ENCODE results near the gene PRKCD.
"Not testable (repeated sequence)": the region's sequence is repeated elsewhere in the genome, so short reads cannot be mapped to it uniquely, and the experiment has no call there.

The PRKCD gene

GRCh38 chr3:53140847-53141845, 19.9 kb upstream of the PRKCD start:
- no peak for DNase-seq

GRCh38 chr3:53142986-53143385, 18.0 kb upstream of the PRKCD start:
- no peak for DNase-seq

GRCh38 chr3:53144446-53144845, 16.6 kb upstream of the PRKCD start:
- DNase-seq = no peak

- DNase-seq = peak; percentile 54 to 82
Measured at GRCh38 chr3:53144862-53145712, 15.9 kb upstream of the PRKCD start.

GRCh38 chr3:53145713-53146080, 15.3 kb upstream of the PRKCD start:
- DNase-seq = peak in 1 of 2 experiments; percentile 55

GRCh38 chr3:53146319-53146891, 14.6 kb upstream of the PRKCD start:
- DNase-seq = no peak

- DNase-seq = no peak
Measured at GRCh38 chr3:53147151-53147902, 13.7 kb upstream of the PRKCD start.

GRCh38 chr3:53147903-53148400, 13.1 kb upstream of the PRKCD start:
- no peak for DNase-seq

GRCh38 chr3:53149006-53149690, 11.9 kb upstream of the PRKCD start:
- no peak for DNase-seq

- no peak for DNase-seq
Measured at GRCh38 chr3:53149699-53150098, 11.3 kb upstream of the PRKCD start.

- no peak for DNase-seq
Measured at GRCh38 chr3:53150247-53151085, 10.5 kb upstream of the PRKCD start.

- not testable (repeated sequence) for DNase-seq
Measured at GRCh38 chr3:53151086-53151438, 9.9 kb upstream of the PRKCD start.

- DNase-seq = no peak
Measured at GRCh38 chr3:53151465-53151864, 9.5 kb upstream of the PRKCD start.

GRCh38 chr3:53151870-53152660, 8.9 kb upstream of the PRKCD start:
- DNase-seq = no peak

- DNase-seq = no peak
Measured at GRCh38 chr3:53153264-53153823, 7.7 kb upstream of the PRKCD start.

GRCh38 chr3:53153980-53154379, 7.0 kb upstream of the PRKCD start:
- DNase-seq = no peak

- no peak for DNase-seq
Measured at GRCh38 chr3:53154881-53155285, 6.1 kb upstream of the PRKCD start.

- DNase-seq = peak in 1 of 2 experiments; percentile 30
Measured at GRCh38 chr3:53155760-53156159, 5.2 kb upstream of the PRKCD start.

- DNase-seq = no peak
Measured at GRCh38 chr3:53156368-53156834, 4.6 kb upstream of the PRKCD start.
